ENCODE measurements around the gene NUAK2.
"Not testable (repeated sequence)": the region's sequence is repeated elsewhere in the genome, so short reads cannot be mapped to it uniquely, and the experiment has no call there.

The NUAK2 gene

DNA sequence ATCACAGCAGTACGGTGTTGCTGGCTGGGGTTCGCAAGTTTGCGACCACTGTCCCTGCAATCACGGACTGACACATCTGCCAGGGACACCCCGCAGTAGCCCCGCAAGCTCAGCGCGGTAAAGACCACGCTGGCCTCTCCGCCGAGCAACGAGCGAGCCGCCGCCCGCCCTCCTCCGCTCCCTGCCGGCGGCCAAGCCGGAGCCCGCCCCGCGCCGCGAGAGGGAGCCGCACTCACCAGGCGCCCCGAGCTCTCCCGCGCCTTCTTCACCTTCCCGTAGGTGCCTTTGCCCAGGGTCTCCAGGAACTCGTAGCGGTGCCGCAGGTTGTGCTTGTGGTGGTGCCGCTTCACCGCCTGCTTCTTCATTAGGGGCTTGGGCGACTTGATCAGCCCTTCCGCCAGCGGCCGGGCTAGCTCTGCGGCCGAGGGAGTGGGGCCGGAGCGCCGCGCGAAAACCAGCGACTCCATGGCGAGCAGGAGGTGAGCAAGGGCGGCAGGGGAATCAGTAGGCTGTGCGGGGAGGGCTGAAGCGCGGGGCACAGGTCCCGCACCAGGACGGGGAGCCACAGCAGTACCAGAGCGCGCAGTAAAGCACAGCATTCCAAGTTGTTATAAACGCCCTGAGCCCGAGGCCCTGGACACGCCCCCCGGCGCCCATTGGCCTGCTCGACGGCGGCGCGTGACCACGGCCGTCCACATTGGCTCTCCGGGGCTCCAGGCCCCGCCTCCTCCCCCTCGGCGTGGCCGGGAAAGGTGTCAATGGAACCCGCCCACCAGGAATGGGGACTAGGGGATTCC is at the start of gene NUAK2:
NUAK2 (minus strand) TSS at position 584 of the 797 bp plus-strand sequence; CDS start at position 467, 117 bp downstream.
- H3K4me1 Mint-ChIP-seq, result peaks cover 75% of the 10 kb centered on the region
- H3K9me3 Mint-ChIP-seq, result no peaks in the 10 kb centered on the region
- H3K36me3 Mint-ChIP-seq, result no peaks in the 10 kb centered on the region
- H3K27me3 Mint-ChIP-seq, result no peaks in the 10 kb centered on the region
- H3K4me3 Mint-ChIP-seq, result peak within 1 kb of the TSS; percentile 95
- peak within 1 kb of the TSS; percentile 95 for H3K27ac Mint-ChIP-seq

DNA sequence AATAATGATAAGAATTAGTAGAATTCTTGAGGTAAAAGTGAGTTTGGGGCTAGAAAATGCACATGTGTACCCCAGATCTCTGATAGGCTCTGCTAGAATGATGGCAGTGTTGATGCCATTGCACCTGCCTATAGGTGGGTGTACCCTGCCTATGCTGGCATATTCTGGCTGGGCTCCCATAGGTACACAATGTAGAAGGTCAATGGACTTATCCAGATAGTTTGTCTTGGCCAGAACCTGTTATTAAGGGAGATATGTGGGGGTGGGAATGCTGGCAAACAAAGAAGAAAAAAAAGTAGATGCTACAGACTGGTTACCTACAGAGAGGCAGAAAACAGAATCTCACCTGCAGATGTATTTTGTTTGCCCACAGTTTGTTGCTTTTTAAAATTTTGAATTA is 49.2 kb upstream of the NUAK2 start:
- Mint-ChIP-seq H3K4me3 (no peak overlapping the region), H3K27ac (no peak overlapping the region), H3K4me1 (peaks cover 18% of the 10 kb centered on the region), H3K9me3 (no peaks in the 10 kb centered on the region), H3K27me3 (peaks cover 1% of the 10 kb centered on the region), H3K36me3 (no peaks in the 10 kb centered on the region)

- no peak overlapping the region for H3K27ac Mint-ChIP-seq
- H3K4me3 Mint-ChIP-seq, result no peak overlapping the region
- peaks cover 1% of the 10 kb centered on the region for H3K27me3 Mint-ChIP-seq
- no peaks in the 10 kb centered on the region for H3K36me3 Mint-ChIP-seq
- peaks cover 14% of the 10 kb centered on the region for H3K4me1 Mint-ChIP-seq
- H3K9me3 Mint-ChIP-seq, result no peaks in the 10 kb centered on the region
These were observed 48.2 kb upstream of the NUAK2 start for GRCh38 chr1:205369701-205370123.

- Mint-ChIP-seq H3K36me3 (no peaks in the 10 kb centered on the region), H3K27me3 (peaks cover 1% of the 10 kb centered on the region), H3K27ac (no peak overlapping the region), H3K4me3 (no peak overlapping the region), H3K4me1 (peaks cover 2% of the 10 kb centered on the region), H3K9me3 (no peaks in the 10 kb centered on the region)
These were observed 46.9 kb upstream of the NUAK2 start for GRCh38 chr1:205368478-205368877.

GRCh38 chr1:205365945-205366463 is 44.5 kb upstream of the NUAK2 start:
- Mint-ChIP-seq H3K36me3 (no peaks in the 10 kb centered on the region), H3K27me3 (peaks cover 1% of the 10 kb centered on the region), H3K4me1 (no peaks in the 10 kb centered on the region), H3K9me3 (no peaks in the 10 kb centered on the region), H3K27ac (no peak overlapping the region), H3K4me3 (no peak overlapping the region)

DNA sequence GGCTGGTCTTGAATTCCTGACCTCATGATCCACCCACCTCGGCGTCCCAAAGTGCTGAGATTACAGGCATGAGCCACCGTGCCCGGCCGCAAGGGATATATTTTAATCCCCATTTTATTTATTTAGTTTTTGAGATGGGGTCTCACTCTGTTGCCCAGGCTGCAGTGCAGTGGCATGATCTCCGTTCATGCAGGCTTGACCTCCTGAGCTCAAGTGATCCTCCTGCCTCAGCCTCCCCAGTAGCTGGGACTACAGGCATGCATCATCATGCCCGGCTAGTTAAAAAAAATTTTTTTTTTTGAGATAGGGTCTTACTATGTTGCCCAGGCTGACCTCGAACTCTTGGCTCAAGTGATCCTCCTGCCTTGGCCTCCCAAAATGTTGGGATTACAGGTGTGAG is 43.5 kb upstream of the NUAK2 start:
- not testable (repeated sequence) for H3K27ac Mint-ChIP-seq, H3K4me1 Mint-ChIP-seq, H3K27me3 Mint-ChIP-seq, H3K9me3 Mint-ChIP-seq, H3K36me3 Mint-ChIP-seq, H3K4me3 Mint-ChIP-seq

GRCh38 chr1:205360891-205361290 is 39.3 kb upstream of the NUAK2 start:
- H3K4me3 Mint-ChIP-seq, result no peak overlapping the region
- H3K4me1 Mint-ChIP-seq, result no peaks in the 10 kb centered on the region
- H3K27me3 Mint-ChIP-seq, result peaks cover 5% of the 10 kb centered on the region
- no peaks in the 10 kb centered on the region for H3K36me3 Mint-ChIP-seq
- no peaks in the 10 kb centered on the region for H3K9me3 Mint-ChIP-seq
- no peak overlapping the region for H3K27ac Mint-ChIP-seq

DNA sequence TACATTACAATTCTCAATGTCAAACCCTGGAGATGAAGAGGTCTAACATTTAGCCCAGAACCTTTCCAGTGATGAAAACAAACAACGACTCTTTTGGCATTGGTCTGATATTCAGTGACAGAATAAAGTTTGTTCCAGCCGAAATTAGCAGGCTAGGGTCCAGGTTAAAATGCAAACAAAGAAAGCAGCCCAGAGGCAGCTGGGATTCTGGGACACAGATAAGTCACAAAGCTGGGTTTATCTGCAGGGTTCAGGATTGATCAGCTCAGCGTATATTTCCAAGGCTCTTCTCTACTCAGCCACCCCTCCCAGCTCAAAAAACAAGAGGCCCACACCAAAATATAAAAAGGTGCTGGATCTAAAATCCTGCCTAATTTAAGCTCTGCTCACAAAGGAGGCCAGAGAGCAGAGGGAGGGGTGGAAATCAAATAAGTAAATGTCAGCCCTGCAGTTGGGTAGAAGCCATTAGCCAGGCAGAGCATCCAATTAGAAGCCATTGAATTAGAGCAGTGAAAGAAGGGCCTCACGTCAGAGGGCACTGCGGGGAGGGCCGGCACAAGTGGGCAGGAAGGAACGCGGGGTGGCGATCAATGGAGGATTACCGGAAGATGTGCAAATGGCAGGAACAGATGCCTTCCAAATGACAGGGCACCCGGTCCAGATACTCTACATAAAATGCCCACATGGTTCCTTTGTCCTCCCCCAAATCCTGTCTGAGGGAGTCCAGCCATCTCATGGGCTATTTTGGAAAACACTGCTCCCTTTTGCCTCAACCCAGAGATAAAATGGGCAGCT is 38.4 kb upstream of the NUAK2 start:
- no peaks in the 10 kb centered on the region for H3K36me3 Mint-ChIP-seq
- H3K4me3 Mint-ChIP-seq, result no peak overlapping the region
- no peaks in the 10 kb centered on the region for H3K4me1 Mint-ChIP-seq
- H3K9me3 Mint-ChIP-seq, result no peaks in the 10 kb centered on the region
- H3K27me3 Mint-ChIP-seq, result peaks cover 5% of the 10 kb centered on the region
- H3K27ac Mint-ChIP-seq, result no peak overlapping the region

DNA sequence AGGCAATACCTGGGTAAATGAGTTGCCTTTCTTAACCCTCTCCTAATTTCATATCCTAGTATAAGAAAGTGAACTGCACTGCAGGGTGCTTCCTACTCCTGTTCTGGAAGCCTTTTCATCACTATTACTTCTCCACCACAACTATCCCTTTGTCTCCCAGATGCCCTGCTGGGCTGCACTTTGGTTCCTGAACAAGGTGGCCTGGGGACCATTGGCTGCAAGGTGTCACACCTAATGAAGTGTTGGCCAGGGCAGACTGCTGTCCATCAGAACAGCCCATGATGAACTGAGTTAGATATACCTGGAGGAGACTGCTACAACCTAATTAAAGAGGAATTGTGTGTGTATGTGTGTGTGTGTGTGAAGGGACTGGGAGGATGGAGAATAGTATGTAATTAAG is 37.0 kb upstream of the NUAK2 start:
- H3K27me3 Mint-ChIP-seq, result peaks cover 6% of the 10 kb centered on the region
- no peaks in the 10 kb centered on the region for H3K4me1 Mint-ChIP-seq
- H3K4me3 Mint-ChIP-seq, result no peak overlapping the region
- H3K36me3 Mint-ChIP-seq, result no peaks in the 10 kb centered on the region
- no peaks in the 10 kb centered on the region for H3K9me3 Mint-ChIP-seq
- no peak overlapping the region for H3K27ac Mint-ChIP-seq

DNA sequence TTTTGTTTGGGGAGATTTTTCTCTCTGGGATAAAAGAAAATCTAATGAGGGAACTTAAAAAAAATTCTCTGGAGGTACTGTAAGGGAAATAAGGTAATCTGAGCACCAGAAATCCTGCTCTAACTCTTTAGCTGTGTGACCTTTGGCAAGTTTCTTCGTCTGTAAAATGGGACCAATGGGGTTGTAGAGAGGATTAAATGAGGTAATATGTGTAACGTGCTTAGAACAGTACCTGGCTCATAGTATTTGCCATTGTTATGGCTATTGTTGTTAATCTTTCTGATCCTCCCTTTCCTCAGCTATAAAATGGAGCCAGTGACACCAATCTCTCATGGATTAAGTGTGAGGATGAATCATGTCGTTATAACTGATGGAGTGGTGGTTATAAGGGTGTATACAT is 36.0 kb upstream of the NUAK2 start:
- Mint-ChIP-seq H3K27ac (no peak overlapping the region), H3K27me3 (peaks cover 7% of the 10 kb centered on the region)

DNA sequence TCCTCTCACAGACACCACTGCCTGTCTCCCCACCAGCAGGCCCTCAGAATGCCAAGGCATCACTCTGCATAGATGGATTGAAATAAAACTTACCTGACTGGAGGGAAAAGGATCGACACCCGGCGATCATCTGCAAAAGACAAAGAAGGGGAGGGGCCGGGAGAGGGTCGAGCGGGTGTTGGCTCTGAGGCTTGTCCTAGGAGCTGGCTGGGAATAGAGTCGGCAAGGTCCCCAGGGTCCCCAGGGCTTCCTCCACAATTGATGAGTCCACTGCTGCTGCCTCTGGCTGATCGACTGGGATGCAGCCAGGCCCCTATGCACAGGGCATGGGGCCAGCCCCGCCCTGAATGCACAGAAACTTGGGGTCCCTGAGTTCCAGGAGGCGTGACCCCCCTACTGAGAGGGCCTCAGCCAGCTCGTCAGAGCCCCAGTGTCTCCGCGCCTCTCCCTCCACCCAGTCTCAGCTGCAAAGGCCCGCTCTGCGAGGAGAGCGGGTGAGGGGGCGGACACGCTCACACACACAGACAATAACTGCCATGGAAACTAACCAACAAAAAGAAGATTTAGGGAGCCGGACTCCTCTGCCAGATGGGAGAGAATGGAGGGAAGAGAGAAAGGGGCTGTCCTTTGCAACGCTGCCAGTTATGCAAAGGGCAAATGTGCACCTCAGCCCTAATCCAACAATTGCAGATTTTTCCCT is 35.0 kb upstream of the NUAK2 start, which contains the start of gene KLHDC8A:
KLHDC8A (minus strand) TSS at position 483 of the 700 bp plus-strand sequence. CDS start 13,318 bp downstream, outside the sequence.
- Mint-ChIP-seq H3K27ac (no peak within 1 kb of the TSS), H3K4me3 (no peak within 1 kb of the TSS), H3K36me3 (no peaks in the 10 kb centered on the region), H3K9me3 (no peaks in the 10 kb centered on the region), H3K27me3 (peaks cover 7% of the 10 kb centered on the region), H3K4me1 (no peaks in the 10 kb centered on the region)

More for the DNA sequence above, 36.0 kb upstream of the NUAK2 start:
- Mint-ChIP-seq H3K4me3 (no peak overlapping the region), H3K9me3 (no peaks in the 10 kb centered on the region), H3K36me3 (no peaks in the 10 kb centered on the region), H3K4me1 (no peaks in the 10 kb centered on the region)

DNA sequence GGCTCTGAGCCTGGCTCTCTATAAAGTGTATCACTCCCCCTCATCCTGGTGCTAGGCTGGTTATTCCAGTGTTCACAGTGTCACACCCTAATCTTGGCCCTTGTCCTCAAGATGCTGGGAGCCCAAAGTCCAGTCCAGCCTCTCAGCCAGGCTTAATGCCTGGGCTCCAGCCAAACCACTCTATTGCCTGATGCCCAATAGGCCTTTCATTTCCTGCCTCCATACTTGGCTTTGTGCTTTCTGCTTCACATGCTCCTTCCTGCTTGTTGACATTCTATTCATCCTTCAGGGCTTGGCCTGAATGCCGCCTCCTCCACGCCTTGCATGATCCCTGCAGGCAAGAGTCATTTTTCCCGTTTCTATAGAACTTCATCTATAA is 33.5 kb upstream of the NUAK2 start:
- peaks cover 7% of the 10 kb centered on the region for H3K27me3 Mint-ChIP-seq
- no peaks in the 10 kb centered on the region for H3K9me3 Mint-ChIP-seq
- H3K4me3 Mint-ChIP-seq, result no peak overlapping the region
- H3K36me3 Mint-ChIP-seq, result no peaks in the 10 kb centered on the region
- no peak overlapping the region for H3K27ac Mint-ChIP-seq
- no peaks in the 10 kb centered on the region for H3K4me1 Mint-ChIP-seq

- no peak overlapping the region for H3K27ac Mint-ChIP-seq
- H3K4me3 Mint-ChIP-seq, result no peak overlapping the region
- no peaks in the 10 kb centered on the region for H3K4me1 Mint-ChIP-seq
- H3K36me3 Mint-ChIP-seq, result no peaks in the 10 kb centered on the region
- no peaks in the 10 kb centered on the region for H3K9me3 Mint-ChIP-seq
- peaks cover 7% of the 10 kb centered on the region for H3K27me3 Mint-ChIP-seq
These were observed 32.9 kb upstream of the NUAK2 start for GRCh38 chr1:205354259-205355074.

- Mint-ChIP-seq H3K36me3 (no peaks in the 10 kb centered on the region), H3K27ac (no peak overlapping the region), H3K9me3 (no peaks in the 10 kb centered on the region), H3K4me1 (no peaks in the 10 kb centered on the region), H3K4me3 (no peak overlapping the region), H3K27me3 (peaks cover 7% of the 10 kb centered on the region)
These were observed 32.1 kb upstream of the NUAK2 start for GRCh38 chr1:205353612-205354011.

- Mint-ChIP-seq H3K4me3 (no peak overlapping the region), H3K4me1 (no peaks in the 10 kb centered on the region), H3K9me3 (no peaks in the 10 kb centered on the region), H3K36me3 (no peaks in the 10 kb centered on the region), H3K27me3 (peaks cover 7% of the 10 kb centered on the region), H3K27ac (no peak overlapping the region)
These were observed 31.6 kb upstream of the NUAK2 start for GRCh38 chr1:205353191-205353590.
